GM21423 (cell line): Measurements from ENCODE around the gene TTLL4.

Source experiments
- ATAC-seq: cut with Tn5 transposase; IDR thresholded peaks from one replicate; pipeline ENCODE4 v1.9.1; 2021; ENCODE audit warnings: mild to moderate bottlenecking, moderate library complexity; ENCODE audit not compliant: unreplicated experiment

TTLL4 gene

GRCh38 chr2:218711550-218711929, 905 bp downstream of the TTLL4 start:
- ATAC-seq = no peak

GRCh38 chr2:218713922-218714321, 3.3 kb downstream of the TTLL4 start:
- ATAC-seq = no peak

GRCh38 chr2:218716070-218716469, 5.4 kb downstream of the TTLL4 start:
- ATAC-seq = no peak

- no peak for ATAC-seq
Observed at GRCh38 chr2:218717262-218717661, 6.6 kb downstream of the TTLL4 start.

- ATAC-seq = no peak
Observed at GRCh38 chr2:218718058-218718457, 7.4 kb downstream of the TTLL4 start.

GRCh38 chr2:218719457-218719856, 8.8 kb downstream of the TTLL4 start:
- no peak for ATAC-seq

- ATAC-seq = no peak
Observed at GRCh38 chr2:218720048-218721041, 9.7 kb downstream of the TTLL4 start.

- no peak for ATAC-seq
Observed at GRCh38 chr2:218721488-218721887, 10.9 kb downstream of the TTLL4 start.

GRCh38 chr2:218721934-218722333, 11.3 kb downstream of the TTLL4 start:
- ATAC-seq = no peak

- no peak for ATAC-seq
Observed at GRCh38 chr2:218722419-218722818, 11.8 kb downstream of the TTLL4 start.

GRCh38 chr2:218722876-218723785, 12.5 kb downstream of the TTLL4 start:
- ATAC-seq = no peak

GRCh38 chr2:218726004-218726574, 15.5 kb downstream of the TTLL4 start:
- ATAC-seq = no peak

GRCh38 chr2:218727502-218728165, 17.0 kb downstream of the TTLL4 start:
- ATAC-seq = no peak

GRCh38 chr2:218729640-218730039, 19.0 kb downstream of the TTLL4 start:
- no peak for ATAC-seq

- ATAC-seq = no peak
Observed at GRCh38 chr2:218732052-218732760, 21.6 kb downstream of the TTLL4 start.

GRCh38 chr2:218732761-218733158, 22.1 kb downstream of the TTLL4 start:
- no peak for ATAC-seq

GRCh38 chr2:218733171-218734021, 22.8 kb downstream of the TTLL4 start:
- ATAC-seq = peak; percentile 62

- no peak for ATAC-seq
Observed at GRCh38 chr2:218734190-218734975, 23.7 kb downstream of the TTLL4 start.
